Right renal pelvis (tissue), 4 donors: ENCODE results near the gene NUBPL. TPM values are rescaled to one million over a fixed set of nuclear protein-coding genes. Genes with fewer than 3 reads are reported as not detected.

Experiments used
- DNase-seq, 4 donors: peaks; one replicate each; pipeline ENCODE4 v3.0.0-alpha.2; 2013; ENCODE audit warnings: low read depth in 4 of 4, low spot score in 3 of 4, missing footprints in 1 of 4
- polyA plus RNA-seq, 4 donors: library from polyadenylated mRNA; unstranded; fragments of 120-200 nt; gene quantifications; one replicate each; pipeline ENCODE4 v1.2.1, GENCODE V29; 2013; ENCODE audit not compliant: insufficient read length in 4 of 4

NUBPL gene, protein sequence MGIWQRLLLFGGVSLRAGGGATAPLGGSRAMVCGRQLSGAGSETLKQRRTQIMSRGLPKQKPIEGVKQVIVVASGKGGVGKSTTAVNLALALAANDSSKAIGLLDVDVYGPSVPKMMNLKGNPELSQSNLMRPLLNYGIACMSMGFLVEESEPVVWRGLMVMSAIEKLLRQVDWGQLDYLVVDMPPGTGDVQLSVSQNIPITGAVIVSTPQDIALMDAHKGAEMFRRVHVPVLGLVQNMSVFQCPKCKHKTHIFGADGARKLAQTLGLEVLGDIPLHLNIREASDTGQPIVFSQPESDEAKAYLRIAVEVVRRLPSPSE
- polyA plus RNA-seq: 10 to 100 TPM; 15.1 to 19.7 (median 17.4) TPM

DNA sequence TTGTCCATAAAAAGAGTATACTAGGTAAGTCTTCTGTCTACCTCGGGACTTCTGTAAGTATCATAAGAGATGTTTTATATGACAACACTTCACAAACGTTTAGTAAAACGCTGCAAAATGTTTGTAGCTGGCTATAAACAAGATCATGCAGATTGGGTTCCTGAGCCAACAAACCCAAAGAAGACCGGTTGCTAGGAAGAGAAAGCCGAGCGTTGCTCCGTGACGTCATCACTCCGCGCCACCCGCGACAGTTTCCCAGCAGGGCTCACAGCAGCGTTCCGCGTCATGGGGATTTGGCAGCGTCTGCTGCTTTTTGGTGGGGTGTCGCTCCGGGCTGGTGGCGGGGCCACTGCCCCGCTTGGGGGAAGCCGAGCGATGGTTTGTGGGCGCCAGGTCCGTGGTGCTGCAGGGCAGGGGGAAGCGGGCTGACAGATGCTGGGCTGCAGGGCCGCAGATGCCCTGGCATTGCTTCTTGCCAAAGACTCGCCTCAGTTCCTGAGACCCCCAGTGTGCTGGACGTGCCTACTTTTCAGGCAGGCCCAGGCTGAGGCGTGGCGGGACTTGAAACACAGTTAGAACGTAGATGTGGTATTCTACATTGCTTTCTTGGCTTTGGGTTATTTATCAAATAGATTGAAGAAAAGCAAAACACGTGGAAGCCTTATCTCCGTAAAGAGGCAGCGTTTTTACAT is at the start of gene NUBPL:
Gene NUBPL (plus strand): TSS at position 250 of the 692 bp plus-strand sequence. CDS start 36 bp downstream, at position 286.
- DNase-seq: peak; percentile 92 to 99 (median 94)

DNA sequence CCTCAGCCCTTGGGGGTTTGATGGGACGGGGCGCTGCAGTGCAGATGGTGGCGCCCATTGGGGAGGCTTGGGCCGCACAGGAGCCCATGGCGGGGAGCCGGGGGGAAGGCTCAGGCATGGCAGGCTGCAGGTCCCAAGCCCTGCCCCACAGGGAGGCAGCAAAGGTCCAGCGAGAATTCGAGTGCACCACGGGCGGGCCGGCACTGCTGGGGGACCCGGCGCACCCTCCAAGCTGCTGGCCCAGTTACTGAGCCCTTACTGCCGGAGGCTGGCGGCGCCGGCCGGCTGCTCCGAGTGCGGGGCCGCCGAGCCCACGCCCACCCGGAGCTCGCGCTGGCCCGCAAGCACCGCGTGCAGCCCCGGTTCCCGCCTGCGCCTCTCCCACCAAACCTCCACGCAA is 34.1 kb upstream of the NUBPL start:
- no peak for DNase-seq

DNA sequence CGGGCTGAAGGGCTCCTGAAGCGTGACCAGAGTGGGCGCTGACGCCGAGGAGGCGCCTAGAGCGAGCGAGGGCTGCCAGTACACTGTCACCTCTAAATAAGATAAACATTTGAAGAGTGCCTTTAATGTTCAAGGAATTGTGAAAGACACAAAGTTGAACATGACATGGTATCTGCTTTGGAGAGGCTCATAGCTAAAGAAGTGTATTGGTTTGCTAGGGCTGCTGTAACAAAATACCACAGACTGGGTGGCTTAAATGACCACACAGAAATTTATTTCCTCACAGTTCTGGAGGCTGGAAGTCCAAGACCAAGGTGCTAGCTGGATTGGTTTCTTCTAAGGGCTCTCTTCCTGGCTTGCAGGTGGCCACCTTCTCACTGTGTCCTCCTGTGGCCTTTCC is 33.7 kb upstream of the NUBPL start:
- no peak for DNase-seq

DNA sequence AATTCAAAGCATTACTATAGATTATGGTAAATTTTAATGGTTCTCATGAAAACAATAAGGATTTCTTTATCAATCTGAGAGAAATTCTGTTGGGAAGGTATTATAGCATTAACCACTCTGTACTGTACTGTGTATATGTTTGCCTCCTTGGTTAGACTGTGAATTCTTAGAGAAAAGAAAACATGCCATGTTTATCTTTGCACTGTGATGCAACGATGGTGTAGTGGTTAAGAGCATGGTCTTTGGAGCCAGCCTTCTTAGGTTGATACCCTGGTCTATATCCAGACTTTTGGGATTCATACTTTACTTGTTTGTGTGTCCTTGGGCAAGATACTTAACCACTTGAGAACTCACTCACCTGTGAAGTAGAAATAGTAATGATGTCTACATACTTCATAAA is 32.2 kb upstream of the NUBPL start:
- DNase-seq: no peak

DNA sequence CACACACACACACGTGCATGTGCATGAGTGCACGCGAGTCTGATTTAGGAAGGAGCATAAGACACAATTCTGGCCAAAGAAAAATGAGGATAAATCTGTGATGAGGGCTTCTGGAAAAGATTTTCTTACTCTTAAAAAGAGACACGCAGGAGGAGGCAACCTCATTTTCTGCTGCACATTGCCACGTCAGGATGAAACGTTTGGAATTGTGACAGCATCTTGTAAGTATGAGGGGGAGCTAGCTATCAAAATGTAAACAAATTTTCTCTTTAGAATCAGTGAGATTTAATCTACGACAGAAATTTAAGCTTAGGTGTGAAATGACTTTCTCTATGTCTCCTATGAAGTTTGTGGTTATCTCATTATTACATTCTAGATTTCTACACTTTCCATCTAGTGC is 31.1 kb upstream of the NUBPL start:
- no peak for DNase-seq

DNA sequence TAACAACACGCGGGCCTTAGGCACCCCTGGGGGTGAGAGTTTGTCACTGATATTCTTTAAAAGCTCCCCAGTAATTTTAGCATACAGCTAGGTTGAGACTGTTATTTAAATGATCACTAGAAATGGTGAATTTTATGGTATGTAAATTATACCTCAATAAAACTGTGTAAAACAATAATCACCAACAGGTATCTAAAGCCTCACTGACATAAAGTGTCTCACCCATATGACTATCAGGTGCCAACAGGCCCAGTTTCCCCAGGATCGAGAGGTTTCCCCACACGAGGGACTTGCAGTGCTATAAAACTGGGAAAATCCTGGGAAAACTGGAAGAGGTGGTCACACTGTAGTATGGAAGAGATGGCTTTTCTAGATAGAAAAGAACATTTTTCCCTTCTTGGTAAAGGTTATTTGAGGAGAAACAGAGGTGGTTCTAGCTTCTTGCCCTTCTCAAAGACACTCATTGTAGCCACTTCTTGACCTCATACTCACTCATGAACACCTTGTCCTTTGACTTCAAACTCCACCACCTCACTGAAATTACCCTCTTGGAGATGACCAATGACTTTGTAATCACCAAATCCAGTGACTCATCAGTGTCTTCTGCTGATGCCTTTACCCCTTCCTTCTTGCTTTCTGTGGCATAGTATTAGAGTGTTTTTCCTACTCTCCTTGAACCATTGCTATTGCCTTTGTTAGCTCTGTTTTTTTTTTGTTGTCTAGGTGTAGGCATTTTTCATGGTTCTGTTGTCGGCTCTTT is 24.8 kb upstream of the NUBPL start:
- DNase-seq: no peak

DNA sequence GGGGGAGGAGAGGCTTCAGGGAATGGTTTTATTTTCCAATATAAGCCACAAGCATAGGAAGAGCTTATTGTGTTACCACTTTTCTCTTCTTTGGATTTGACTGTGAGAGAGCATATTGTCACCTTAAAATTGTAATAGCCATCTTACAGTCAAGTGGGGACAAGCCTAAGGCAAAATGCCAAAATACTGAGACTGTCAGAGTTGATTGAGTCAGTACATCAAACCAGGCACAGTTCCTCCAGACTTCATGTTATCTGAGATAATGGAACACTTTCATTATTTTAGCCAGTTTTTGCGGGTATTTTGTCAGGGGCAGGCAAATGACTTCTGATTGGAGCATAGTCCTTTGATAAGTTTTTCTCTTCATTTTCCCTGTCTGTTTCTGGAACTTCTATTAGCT is 19.5 kb upstream of the NUBPL start:
- DNase-seq: no peak

DNA sequence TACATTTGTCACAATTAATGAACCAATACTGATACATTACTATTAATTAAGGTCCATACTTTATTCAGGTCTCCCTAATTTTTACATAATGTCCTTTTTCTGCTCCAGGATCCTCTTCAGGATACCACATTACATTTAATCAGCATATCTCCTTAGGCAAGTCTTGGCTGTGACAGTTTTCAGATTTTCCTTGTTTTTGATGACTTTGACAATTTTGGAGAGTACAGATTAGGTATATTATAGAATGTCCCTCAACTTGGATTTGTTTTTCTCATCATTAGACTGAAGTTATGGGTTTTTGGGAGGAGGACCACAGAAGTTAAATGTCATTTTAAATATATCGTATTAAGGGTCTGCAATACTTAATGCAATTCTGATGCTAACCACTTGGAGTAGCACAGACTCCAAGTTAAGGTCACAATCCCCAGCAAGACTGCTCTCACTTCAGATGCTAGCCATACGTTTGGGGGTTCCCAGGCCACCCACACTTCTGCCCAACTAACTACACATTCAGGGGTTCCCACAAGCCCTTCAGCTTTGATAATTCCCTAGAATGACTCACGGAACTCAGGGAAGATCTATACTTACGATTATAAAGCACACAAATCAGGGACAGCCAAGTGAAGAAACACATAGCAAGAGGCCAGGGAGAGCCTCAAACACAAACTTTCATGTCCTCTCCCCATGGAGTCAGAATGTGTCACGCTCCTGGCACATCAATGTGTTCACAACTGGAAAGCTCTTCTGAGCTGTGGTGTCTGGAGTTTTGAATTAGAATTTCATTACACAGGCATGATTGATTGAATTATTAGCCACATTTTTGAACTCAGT is 17.0 kb upstream of the NUBPL start:
- no peak for DNase-seq

DNA sequence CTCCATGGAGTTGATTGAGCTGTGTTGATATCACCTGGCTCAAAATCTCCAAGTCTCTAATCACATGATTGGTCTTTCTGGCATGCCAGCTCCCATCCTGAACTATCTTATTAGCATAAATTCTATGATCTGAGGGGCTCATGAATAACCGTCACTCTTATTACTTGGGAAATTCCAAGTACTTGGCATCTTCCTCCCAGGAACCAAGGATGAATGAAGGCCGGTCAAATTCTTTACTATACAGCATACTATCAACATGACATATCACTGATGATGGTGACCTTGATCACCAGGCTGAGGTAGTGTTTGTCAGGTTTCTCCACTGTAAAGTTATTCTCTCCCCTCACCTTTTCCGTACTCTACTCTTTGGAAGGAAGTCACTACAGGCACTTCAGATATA is 16.4 kb upstream of the NUBPL start:
- DNase-seq: no peak

DNA sequence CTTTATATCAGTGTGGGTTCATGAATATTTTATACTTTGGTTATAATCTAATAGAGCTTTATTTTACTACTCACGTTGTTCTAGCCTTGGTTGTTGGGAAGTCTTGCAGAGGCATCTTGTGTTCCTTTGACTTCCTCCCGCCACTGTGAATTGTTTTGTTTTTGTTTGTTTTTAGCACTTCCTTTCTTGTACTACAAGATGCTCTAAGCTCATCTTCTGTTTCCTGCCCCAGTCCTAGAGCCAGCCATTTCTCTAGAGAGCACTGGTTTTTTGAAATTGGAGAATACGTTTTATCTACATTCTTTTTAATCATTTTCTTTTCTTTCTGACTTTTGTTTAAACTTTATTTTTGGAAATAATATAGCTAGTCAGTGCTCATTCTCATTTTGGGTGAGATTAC is 15.9 kb upstream of the NUBPL start:
- no peak for DNase-seq

DNA sequence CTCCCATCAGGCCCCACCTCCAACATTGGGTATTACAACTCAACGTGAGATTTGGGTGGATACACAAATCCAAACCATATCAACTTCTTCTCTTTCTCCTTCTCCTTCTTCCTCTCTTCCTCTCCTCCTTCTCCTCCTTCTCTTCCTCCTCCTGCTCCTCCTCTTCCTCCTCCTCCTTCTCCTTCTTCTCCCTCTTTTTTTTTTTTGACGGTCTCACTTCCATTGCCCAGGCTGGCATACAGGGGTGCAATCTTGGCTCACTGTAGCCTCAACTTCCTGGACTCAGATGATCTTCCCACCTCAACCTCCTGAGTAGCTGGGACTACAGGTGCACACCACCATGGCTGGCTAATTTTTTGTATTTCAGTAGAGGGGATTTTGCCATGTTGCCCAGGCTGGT is 11.4 kb upstream of the NUBPL start:
- DNase-seq: no peak

DNA sequence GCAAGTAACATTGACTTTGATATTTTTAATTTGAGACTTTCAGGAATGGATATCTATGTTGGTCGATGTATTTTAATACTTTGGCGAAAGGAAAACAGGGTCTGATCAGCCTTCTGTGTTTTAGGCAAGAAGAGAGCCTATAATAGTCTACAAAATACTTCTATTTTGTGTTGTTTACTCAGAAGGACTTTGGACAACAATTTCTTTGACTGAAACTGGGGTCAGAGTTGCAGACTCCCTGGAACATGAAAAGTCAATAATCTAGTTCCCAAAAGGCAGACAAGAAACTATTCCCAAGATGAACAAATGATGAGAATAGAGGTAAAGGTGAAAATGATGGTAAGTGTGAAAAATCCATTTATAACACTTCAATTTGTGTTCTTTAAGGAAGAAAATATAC is 10.6 kb upstream of the NUBPL start:
- DNase-seq: no peak

DNA sequence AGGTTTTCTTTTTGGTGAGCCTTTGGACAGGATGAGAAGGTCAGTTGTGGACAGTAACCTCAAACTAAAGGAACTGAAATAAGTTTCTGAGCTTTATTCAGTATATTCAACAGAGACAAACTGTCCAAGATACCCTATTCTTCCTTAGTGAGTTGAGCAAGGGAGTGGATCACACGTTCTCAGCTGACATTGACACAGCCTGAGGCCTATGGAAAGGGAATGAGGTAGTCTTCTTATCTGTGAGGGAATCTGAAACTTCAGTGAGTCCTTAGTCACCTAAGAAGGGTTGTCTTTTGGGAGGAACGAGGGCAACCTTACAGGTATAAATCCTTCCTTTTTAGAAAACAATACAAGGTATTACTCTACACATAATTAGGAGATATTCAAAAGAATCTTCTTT is 5.0 kb upstream of the NUBPL start:
- no peak for DNase-seq

DNA sequence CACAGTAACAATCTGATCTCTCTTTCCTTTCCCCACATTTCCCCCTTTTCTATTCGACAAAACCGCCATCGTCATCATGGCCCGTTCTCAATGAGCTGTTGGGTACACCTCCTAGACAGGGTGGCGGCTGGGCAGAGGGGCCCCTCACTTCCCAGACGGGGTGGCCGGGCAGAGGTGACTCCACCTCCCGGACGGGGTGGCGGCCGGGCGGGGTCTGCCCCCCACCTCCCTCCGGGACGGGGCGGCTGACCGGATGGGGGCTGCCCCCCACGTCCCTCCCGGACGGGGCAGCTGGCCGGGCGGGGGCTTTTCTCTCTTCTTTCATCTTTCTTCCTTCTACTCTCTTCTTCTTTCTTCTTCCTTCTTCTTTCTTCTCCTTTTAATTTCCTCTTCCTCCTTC is 1.3 kb upstream of the NUBPL start:
- DNase-seq: no peak

DNA sequence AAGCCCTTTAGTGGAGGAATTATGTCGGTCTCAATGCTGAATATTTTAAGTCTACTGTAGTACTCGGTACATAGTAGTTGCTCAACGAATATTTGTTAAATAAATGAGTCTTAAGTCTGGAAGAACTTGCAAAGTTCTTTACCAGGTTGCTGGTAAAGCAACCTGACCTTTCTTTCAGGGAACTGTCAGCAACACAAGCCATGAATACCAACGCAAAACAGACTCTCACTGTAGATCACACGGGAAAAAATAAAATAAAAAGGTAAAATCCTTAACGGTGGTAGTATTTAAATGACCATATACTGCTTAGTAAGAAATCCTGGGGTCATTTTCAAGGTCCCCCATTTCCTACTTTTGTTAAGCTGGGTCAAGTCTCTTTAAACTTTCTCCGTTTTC is 447 bp upstream of the NUBPL start:
- DNase-seq: no peak

DNA sequence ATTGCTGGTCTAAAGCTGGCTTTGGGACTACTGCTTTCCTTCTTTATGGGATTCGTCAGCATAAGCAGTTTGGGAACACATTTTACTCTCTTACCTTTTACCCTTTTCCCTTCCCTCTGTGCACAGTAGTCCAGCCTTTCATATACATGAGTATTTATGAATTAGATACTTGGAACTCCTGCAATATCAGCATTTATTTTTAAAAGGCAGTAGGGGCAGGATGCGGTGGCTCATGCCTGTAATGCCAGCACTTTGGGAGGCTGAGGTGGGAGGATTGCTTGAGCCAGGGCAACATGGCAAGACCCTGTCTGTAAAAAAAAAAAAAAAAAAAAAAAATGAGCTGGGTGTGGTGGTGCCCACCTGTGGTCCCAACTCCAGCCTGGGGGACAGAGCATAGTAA is 3.0 kb downstream of the NUBPL start:
- DNase-seq: no peak

DNA sequence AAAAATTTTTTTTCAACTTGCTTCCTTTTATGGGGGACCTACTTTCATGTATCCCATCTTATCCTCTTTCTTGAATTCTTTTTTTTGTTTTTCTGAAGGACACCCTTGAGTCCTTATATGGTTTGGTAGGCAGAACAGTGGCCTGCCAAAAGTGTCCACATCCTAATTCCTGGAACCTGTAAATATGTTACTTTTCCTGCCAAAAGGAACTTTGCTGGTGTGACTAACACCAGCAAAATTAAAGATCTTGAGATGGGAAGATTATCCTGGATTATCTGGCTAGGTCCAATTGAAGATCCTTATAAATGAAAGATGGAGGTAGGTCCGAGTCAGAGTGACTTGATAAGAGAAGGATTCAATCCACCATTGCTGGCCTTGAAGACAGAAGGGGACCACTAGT is 5.3 kb downstream of the NUBPL start:
- DNase-seq: no peak

DNA sequence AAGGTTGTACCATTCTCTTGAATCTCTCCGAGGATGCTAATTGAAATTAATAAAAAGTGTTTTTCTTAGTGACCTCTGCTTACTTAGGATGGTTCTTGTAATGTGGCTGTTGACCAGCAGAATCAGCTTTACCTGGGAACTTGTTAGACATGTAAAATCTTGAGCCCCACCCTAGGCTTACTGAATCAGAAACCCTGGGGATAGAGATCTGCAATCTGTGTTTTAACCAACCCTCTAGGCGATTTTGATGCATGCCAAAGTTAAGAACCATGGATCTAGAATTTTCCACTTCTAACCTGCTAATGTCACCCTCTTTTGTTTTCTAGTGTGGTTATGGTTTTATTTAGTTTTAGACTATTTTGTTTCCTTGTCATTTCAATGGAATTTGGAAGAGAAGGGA is 6.5 kb downstream of the NUBPL start:
- no peak for DNase-seq

DNA sequence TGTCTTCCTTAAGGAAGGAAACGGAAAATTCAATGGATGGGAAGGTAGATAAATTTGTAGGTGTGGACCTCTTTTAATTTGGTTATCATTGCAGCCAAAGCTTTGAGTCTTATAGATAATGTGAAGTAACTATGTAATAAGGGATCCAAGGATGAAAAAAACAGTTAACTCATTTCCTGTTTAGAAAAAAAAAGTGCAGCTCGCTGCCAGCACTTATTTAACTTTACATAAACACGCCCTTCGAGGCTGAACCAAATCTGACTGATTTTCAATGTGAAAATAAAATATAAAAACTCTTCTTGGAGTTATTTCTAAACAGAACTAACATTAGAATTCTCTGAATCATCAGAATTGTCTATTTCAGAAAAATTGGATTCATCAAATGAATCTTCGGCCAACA is 7.0 kb downstream of the NUBPL start:
- no peak for DNase-seq

DNA sequence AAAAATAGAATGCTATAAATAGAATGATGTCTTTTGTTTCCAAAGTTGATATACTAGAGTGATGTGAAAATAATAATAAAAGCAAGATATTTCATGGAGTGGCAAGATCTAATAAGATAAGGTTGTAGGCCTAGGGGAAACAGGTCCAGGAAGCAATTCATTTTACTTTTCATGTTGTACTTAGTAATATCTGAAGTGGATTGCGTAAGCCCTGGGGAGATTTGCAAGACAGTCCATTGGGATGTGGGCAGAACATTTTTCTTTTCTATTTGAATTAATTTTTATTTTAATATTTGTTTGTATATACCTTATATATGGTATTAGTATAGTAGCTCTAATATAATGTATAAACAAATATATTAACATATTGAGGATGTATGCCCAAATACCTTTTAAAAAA is 7.5 kb downstream of the NUBPL start:
- DNase-seq: no peak

DNA sequence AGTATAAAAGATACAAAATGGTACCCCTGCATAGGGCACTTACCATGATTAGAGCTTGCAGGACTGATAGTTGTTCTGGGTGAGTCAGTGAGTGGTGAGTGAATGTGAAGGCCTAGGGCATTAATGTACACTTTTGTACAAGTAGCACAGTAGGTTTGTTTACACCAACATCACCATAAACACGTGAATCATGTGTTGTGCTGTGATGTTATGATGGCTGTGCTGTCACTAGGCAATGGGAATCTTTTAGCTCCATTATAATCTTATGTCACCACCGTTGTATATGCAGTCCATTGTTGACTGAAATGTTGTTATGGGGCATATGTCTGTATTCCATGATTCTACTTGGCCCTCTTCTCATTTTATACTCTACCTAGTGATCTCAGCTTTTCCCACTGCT is 11.8 kb downstream of the NUBPL start:
- DNase-seq: no peak
